Tibial artery (tissue), 4 donors: ENCODE measurements around the gene NEK1.

Experiments
- DNase-seq, 2 donors: peaks; one replicate each; pipeline ENCODE4 v3.0.0-alpha.2; 2019
- H3K27ac ChIP-seq, 2 donors: fragments of 200-600 bp; sonication (generic) in 1 of 2; 1 replicate in 1 of 2; 2 replicates in 1 of 2; pipeline ENCODE4 v1.5.1; 2018 to 2019; ENCODE audit warnings: mild to moderate bottlenecking in 1 of 2
- H3K27me3 ChIP-seq, 2 donors: fragments of 200-600 bp; sonication (generic) in 1 of 2; one replicate each; pipeline versions ENCODE4 v1.5.1 to v1.6.0; 2016 to 2019
- H3K36me3 ChIP-seq, 3 donors: fragments of 200-600 bp; sonication (generic) in 2 of 3; one replicate each; pipeline ENCODE4 v1.5.1; 2016 to 2019; ENCODE audit warnings: mild to moderate bottlenecking in 2 of 3
- H3K4me1 ChIP-seq, 4 donors: fragments of 200-600 bp; sonication (generic) in 2 of 4; 1 replicate in 3 of 4; 2 replicates in 1 of 4; pipeline ENCODE4 v1.5.1; 2016 to 2019
- H3K4me3 ChIP-seq, 2 donors: fragments of 200-600 bp; sonication (generic) in 1 of 2; 1 replicate in 1 of 2; 2 replicates in 1 of 2; pipeline ENCODE4 v1.5.1; 2018 to 2019; ENCODE audit warnings: mild to moderate bottlenecking in 2 of 2
- H3K9me3 ChIP-seq, 3 donors: fragments of 200-600 bp; sonication (generic) in 1 of 3; one replicate each; pipeline ENCODE4 v1.5.1; 2016 to 2019
- CTCF ChIP-seq, 2 experiments: fragments of 200-600 bp in 1 of 2; fragments of 450-650 bp in 1 of 2; IDR thresholded peaks; one replicate each; pipeline ENCODE4 v1.5.1; 2017 to 2019; ENCODE audit warnings: antibody characterized with exemption in 2 of 2, mild to moderate bottlenecking in 1 of 2, moderate library complexity in 1 of 2
- intact Hi-C: fragments of 100-400 bp; cut with DNase I; formaldehyde crosslinking; loops from one replicate; pipeline ENCODE4 v1.15.0; 2023; ENCODE audit warnings: low total_unique reads

NEK1 gene

DNA sequence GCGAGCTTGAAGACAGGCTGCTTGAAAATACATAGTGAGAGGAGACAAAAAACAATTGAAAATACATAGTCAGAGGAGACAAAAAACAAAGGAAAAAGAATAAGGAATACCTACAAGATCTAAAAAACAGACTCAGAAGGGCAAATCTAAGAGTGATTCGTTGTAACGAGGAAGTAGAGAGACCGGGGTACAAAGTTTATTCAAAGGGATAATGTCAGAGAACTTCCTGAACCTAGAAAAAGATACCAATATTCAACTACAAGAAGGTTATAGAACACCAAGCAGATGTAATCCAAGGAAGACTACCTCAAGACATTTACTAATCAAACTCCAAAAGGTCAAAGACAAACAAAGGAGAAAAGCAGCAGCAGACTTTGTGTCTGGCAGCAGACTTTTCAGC lies 165.6 kb downstream of the NEK1 start:
- H3K36me3 ChIP-seq, result peaks cover 16 to 38% (median 38%) of the 10 kb centered on the region in 3 donors
- TF ChIP-seq CTCF (IDR thresholded peaks at IDR 0.05), result no peak

DNA sequence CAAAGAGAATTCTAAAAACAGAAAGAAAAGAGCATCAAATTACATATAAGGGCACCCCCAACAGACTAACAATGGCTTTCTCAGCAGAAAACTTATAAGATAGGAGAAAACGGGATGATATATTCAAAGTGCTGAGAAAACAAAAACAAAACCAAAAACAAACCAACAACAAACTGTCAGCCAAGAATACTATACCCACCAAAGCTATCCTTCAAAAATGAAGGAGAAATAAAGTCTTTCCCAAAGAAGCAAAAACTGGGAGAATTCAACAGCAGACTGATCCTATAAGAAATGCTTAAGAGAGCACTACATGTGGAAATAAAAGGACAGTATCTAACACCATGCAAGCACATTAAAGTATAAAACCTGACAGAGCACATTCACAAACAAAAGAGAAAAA lies 168.6 kb downstream of the NEK1 start:
- H3K4me3 ChIP-seq, result no peak overlapping the region
- DNase-seq, result no peak
- peaks cover 11 to 38% (median 26%) of the 10 kb centered on the region in 3 donors for H3K36me3 ChIP-seq
- TF ChIP-seq CTCF (IDR thresholded peaks at IDR 0.05), result no peak
- peaks cover 0 to 24% (median 14%) of the 10 kb centered on the region in 3 donors for H3K9me3 ChIP-seq
- H3K4me1 ChIP-seq, result peaks cover 0 to 23% (median 15%) of the 10 kb centered on the region in 4 donors
- H3K27me3 ChIP-seq, result no peaks in the 10 kb centered on the region
- no peak overlapping the region for H3K27ac ChIP-seq
- intact Hi-C loops, result no loop called here

More for the DNA sequence above, 165.6 kb downstream of the NEK1 start:
- Histone ChIP-seq H3K4me1 (no peaks in the 10 kb centered on the region), H3K27me3 (no peaks in the 10 kb centered on the region), H3K9me3 (peaks cover 0 to 24% (median 14%) of the 10 kb centered on the region in 3 donors), H3K27ac (no peak overlapping the region), H3K4me3 (no peak overlapping the region)
- DNase-seq, result no peak
- intact Hi-C loops, result no loop called here

- TF ChIP-seq CTCF (IDR thresholded peaks at IDR 0.05), result no peak
- Histone ChIP-seq H3K27me3 (no peaks in the 10 kb centered on the region), H3K4me1 (peaks cover 0 to 30% (median 19%) of the 10 kb centered on the region in 4 donors), H3K4me3 (no peak overlapping the region), H3K36me3 (peaks cover 0 to 18% (median 16%) of the 10 kb centered on the region in 3 donors), H3K9me3 (peaks cover 0 to 24% (median 14%) of the 10 kb centered on the region in 3 donors), H3K27ac (no peak overlapping the region)
- peak in 1 of 2 donors; percentile 25 for DNase-seq
- intact Hi-C loops, result no loop called here
These were observed 171.9 kb downstream of the NEK1 start for GRCh38 chr4:169440446-169440845.

GRCh38 chr4:169439244-169439643 lies 173.1 kb downstream of the NEK1 start:
- DNase-seq, result no peak
- no peak overlapping the region for H3K4me3 ChIP-seq
- no peak for TF ChIP-seq CTCF (IDR thresholded peaks at IDR 0.05)
- H3K36me3 ChIP-seq, result peaks cover 0 to 9% (median 4%) of the 10 kb centered on the region in 3 donors
- H3K9me3 ChIP-seq, result peaks cover 0 to 15% (median 13%) of the 10 kb centered on the region in 3 donors
- H3K4me1 ChIP-seq, result peaks cover 0 to 30% (median 19%) of the 10 kb centered on the region in 4 donors
- intact Hi-C loops, result no loop called here
- no peak overlapping the region for H3K27ac ChIP-seq
- no peaks in the 10 kb centered on the region for H3K27me3 ChIP-seq

DNA sequence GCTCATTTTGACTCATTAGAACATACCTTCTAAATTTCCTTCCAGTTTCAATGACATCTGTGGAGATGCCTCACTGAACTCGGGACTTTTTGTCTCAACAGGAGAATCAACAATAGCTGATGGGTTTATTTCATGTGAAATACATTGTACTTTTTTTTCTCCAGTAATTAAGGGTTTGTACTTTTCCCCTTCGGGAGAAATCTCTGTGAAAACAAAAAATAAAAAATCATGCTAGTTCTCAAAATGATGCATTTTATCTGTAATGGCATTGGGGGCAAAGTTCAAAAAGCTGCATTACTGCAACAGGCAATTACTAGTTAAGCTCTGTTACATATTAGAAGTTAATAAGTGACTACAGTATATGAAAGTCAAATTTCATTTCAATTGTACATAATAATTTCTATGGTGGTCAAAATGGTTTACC lies 174.3 kb downstream of the NEK1 start:
- Histone ChIP-seq H3K27ac (no peak overlapping the region), H3K36me3 (peaks cover under 1 to 5% (median 3%) of the 10 kb centered on the region in 3 donors), H3K4me3 (no peak overlapping the region), H3K9me3 (peaks cover 0 to 5% (median 4%) of the 10 kb centered on the region in 3 donors), H3K27me3 (no peaks in the 10 kb centered on the region), H3K4me1 (peaks cover 0 to 30% (median 19%) of the 10 kb centered on the region in 4 donors)
- no peak for TF ChIP-seq CTCF (IDR thresholded peaks at IDR 0.05)
- no peak for DNase-seq
- intact Hi-C loops, result no loop called here
